H1 (cell line): ENCODE data around the gene RAN. TPM values are rescaled to one million over a fixed set of nuclear protein-coding genes. Genes with fewer than 3 reads are reported as not detected.

Experiments used
- CTCF ChIA-PET: fragments of 300-600 bp; sonication (Branson Sonifier 250); formaldehyde crosslinking; loops from one replicate; lab custom pipeline; 2021; ENCODE audit not compliant: partially characterized antibody; lab: Charles Lee
- POLR2A ChIA-PET: fragments of 300-600 bp; sonication (Branson Sonifier 250); formaldehyde crosslinking; loops from one replicate; lab custom pipeline; 2021; ENCODE audit warnings: inconsistent platforms; ENCODE audit not compliant: partially characterized antibody; lab: Charles Lee
- DNase-seq, 2 experiments: peaks; one replicate each; pipeline versions ENCODE4 v3.0.0 to v3.0.0-alpha.2; 2010 to 2022; ENCODE audit warnings: low spot score in 2 of 2, low read depth in 1 of 2, mixed read lengths in 1 of 2
- FAIRE-seq: peaks from 2 replicates; lab custom pipeline; 2011; peaks lifted over from hg19 to GRCh38; lab: Jason Lieb, UNC
- H2AFZ ChIP-seq: 2 replicates; pipeline ENCODE4 v1.8.1; 2012; ENCODE audit warnings: low read length, inconsistent platforms
- H2AK5ac ChIP-seq: 2 replicates; pipeline ENCODE4 v1.6.1; 2013; ENCODE audit warnings: low read depth, low read length
- H2BK120ac ChIP-seq: replicated peaks from 2 replicates; pipeline ENCODE3; 2013; ENCODE audit warnings: low read depth, low read length, inconsistent platforms
- H2BK12ac ChIP-seq: 2 replicates; pipeline ENCODE4 v1.6.1; 2013; ENCODE audit warnings: low read depth, low read length
- H2BK15ac ChIP-seq: 2 replicates; pipeline ENCODE4 v1.6.1; 2013; ENCODE audit warnings: low read length
- H2BK20ac ChIP-seq: 2 replicates; pipeline ENCODE4 v1.6.1; 2013; ENCODE audit warnings: low read length
- H2BK5ac ChIP-seq: 2 replicates; pipeline ENCODE4 v1.6.1; 2013; ENCODE audit warnings: low read depth, low read length
- H3K14ac ChIP-seq: 2 replicates; pipeline ENCODE4 v1.6.1; 2013; ENCODE audit warnings: inconsistent platforms; ENCODE audit not compliant: insufficient read length
- H3K18ac ChIP-seq: 2 replicates; pipeline ENCODE4 v1.6.1; 2013; ENCODE audit warnings: low read length; ENCODE audit errors: extremely low read depth
- H3K23ac ChIP-seq: 2 replicates; pipeline ENCODE4 v1.6.1; 2013; ENCODE audit warnings: inconsistent platforms; ENCODE audit not compliant: insufficient read length
- H3K23me2 ChIP-seq: 2 replicates; pipeline ENCODE4 v1.6.1; 2013; ENCODE audit warnings: low read depth, low read length
- H3K27ac ChIP-seq: 2 replicates; pipeline ENCODE4 v1.6.1; 2011; ENCODE audit warnings: low read depth, low read length, inconsistent platforms
- H3K27me3 ChIP-seq, 4 experiments: replicated peaks in 1 of 4; 1 replicate in 1 of 4; 2 replicates in 3 of 4; pipeline versions ENCODE4 v1.6.1 to v1.8.1; 2011 to 2013; ENCODE audit warnings: low read length in 3 of 4, mild to moderate bottlenecking in 3 of 4, inconsistent platforms in 2 of 4, mixed read lengths in 2 of 4, moderate library complexity in 1 of 4; ENCODE audit not compliant: control insufficient read depth in 3 of 4, insufficient read depth in 3 of 4; ENCODE audit errors: extremely low read depth in 1 of 4
- H3K36me3 ChIP-seq, 4 experiments: 2 replicates each; pipeline versions ENCODE4 v1.6.1 to v1.8.1; 2011 to 2013; ENCODE audit warnings: mild to moderate bottlenecking in 4 of 4, low read length in 3 of 4, moderate library complexity in 2 of 4, control low read depth in 1 of 4, inconsistent platforms in 1 of 4; ENCODE audit not compliant: insufficient read depth in 4 of 4, control insufficient read depth in 2 of 4
- H3K4ac ChIP-seq: replicated peaks from 2 replicates; pipeline ENCODE3; 2013; ENCODE audit warnings: low read length, low read depth, mixed read lengths, inconsistent platforms; ENCODE audit not compliant: insufficient read length
- H3K4me1 ChIP-seq, 4 experiments: replicated peaks in 1 of 4; 1 replicate in 1 of 4; 2 replicates in 3 of 4; pipeline versions ENCODE4 v1.6.1 to v1.8.1; 2011 to 2013; ENCODE audit warnings: low read length in 3 of 4, inconsistent platforms in 2 of 4, mixed read lengths in 1 of 4; ENCODE audit not compliant: insufficient read depth in 4 of 4, control insufficient read depth in 3 of 4
- H3K4me2 ChIP-seq, 2 experiments: 2 replicates each; pipeline versions ENCODE4 v1.6.1 to v1.8.1; 2011 to 2013; ENCODE audit warnings: low read depth in 2 of 2, low read length in 2 of 2, control low read depth in 1 of 2, inconsistent platforms in 1 of 2, mild to moderate bottlenecking in 1 of 2; ENCODE audit not compliant: insufficient read depth in 1 of 2
- H3K4me3 ChIP-seq, 4 experiments: fragments of 200-600, 300-600 bp in 1 of 4; sonication (generic), shearing (Covaris generic), sonication (Bioruptor Twin) in 1 of 4; 2 replicates each; pipeline versions ENCODE4 v1.5.1 to v1.8.1; 2011 to 2016; ENCODE audit warnings: low read length in 4 of 4, low read depth in 3 of 4, control low read depth in 2 of 4, inconsistent platforms in 2 of 4, mild to moderate bottlenecking in 2 of 4, mixed read lengths in 1 of 4, moderate library complexity in 1 of 4; ENCODE audit not compliant: insufficient read depth in 2 of 4; ENCODE audit errors: extremely low read depth in 1 of 4
- H3K56ac ChIP-seq: replicated peaks from 2 replicates; pipeline ENCODE3; 2013; ENCODE audit warnings: low read depth, mild to moderate bottlenecking, mixed read lengths, low read length, inconsistent platforms; ENCODE audit not compliant: insufficient read length
- H3K79me1 ChIP-seq: 2 replicates; pipeline ENCODE4 v1.6.1; 2013; ENCODE audit warnings: low read depth, low read length, control low read depth
- H3K79me2 ChIP-seq, 2 experiments: 2 replicates each; pipeline versions ENCODE4 v1.6.1 to v1.8.1; 2012 to 2013; ENCODE audit warnings: low read length in 2 of 2, mild to moderate bottlenecking in 2 of 2, inconsistent platforms in 1 of 2; ENCODE audit not compliant: insufficient read depth in 2 of 2, control insufficient read depth in 1 of 2
- H3K9ac ChIP-seq, 4 experiments: replicated peaks in 1 of 4; 1 replicate in 1 of 4; 2 replicates in 3 of 4; pipeline versions ENCODE4 v1.6.1 to v1.8.1; 2011 to 2013; ENCODE audit warnings: low read depth in 3 of 4, low read length in 3 of 4, control low read depth in 2 of 4, mild to moderate bottlenecking in 2 of 4, moderate library complexity in 2 of 4, inconsistent platforms in 1 of 4; ENCODE audit errors: extremely low read depth in 1 of 4
- H3K9me3 ChIP-seq, 2 experiments: 2 replicates each; pipeline versions ENCODE4 v1.6.1 to v1.8.1; 2012 to 2013; ENCODE audit warnings: mild to moderate bottlenecking in 2 of 2, moderate library complexity in 2 of 2, control low read depth in 1 of 2, inconsistent platforms in 1 of 2, low read depth in 1 of 2, low read length in 1 of 2, mixed read lengths in 1 of 2; ENCODE audit not compliant: insufficient read depth in 2 of 2
- H4K20me1 ChIP-seq, 2 experiments: replicated peaks in 1 of 2; 2 replicates each; pipeline versions ENCODE3 to v1.8.1; 2011 to 2013; ENCODE audit warnings: inconsistent platforms in 2 of 2, low read length in 2 of 2, mild to moderate bottlenecking in 1 of 2; ENCODE audit not compliant: insufficient read depth in 2 of 2, control insufficient read depth in 1 of 2
- H4K5ac ChIP-seq: 2 replicates; pipeline ENCODE4 v1.6.1; 2013; ENCODE audit warnings: low read length, low read depth, mixed read lengths, inconsistent platforms; ENCODE audit not compliant: insufficient read length
- H4K8ac ChIP-seq: 2 replicates; pipeline ENCODE4 v1.8.0; 2013; ENCODE audit warnings: mild to moderate bottlenecking, moderate library complexity, low read length, inconsistent platforms; ENCODE audit not compliant: insufficient read depth; ENCODE audit errors: extremely low read depth
- H4K91ac ChIP-seq: replicated peaks from 2 replicates; pipeline ENCODE3; 2013; ENCODE audit warnings: low read length, mixed read lengths, inconsistent platforms; ENCODE audit not compliant: insufficient read length
- POLR2AphosphoS5 ChIP-seq: IDR thresholded peaks from 2 replicates; pipeline ENCODE4 v1.6.1; 2011; ENCODE audit warnings: low read depth, low read length
- TEAD4 ChIP-seq: IDR thresholded peaks from 2 replicates; pipeline ENCODE4 v1.6.1; 2012; ENCODE audit warnings: low read depth, low read length, inconsistent platforms, mixed read lengths
- WGBS, 2 experiments: shearing (Covaris generic) in 1 of 2; methylation state at CpG; one replicate each; pipeline versions ENCODE4 v1.1.6 to v1.1.7; 2013 to 2015; ENCODE audit warnings: low lambda C conversion rate in 2 of 2, mixed read lengths in 2 of 2, inconsistent platforms in 1 of 2, low coverage in 1 of 2, missing lambda C conversion rate in 1 of 2; ENCODE audit not compliant: insufficient replicate concordance in 2 of 2, insufficient coverage in 1 of 2, insufficient read length in 1 of 2; ENCODE audit errors: extremely low coverage in 1 of 2, missing lambda C conversion rate in 1 of 2; 5-methylcytosine and 5-hydroxymethylcytosine counted together
- polyA plus RNA-seq, 7 experiments: library from polyadenylated mRNA; depleted of rRNA in 3 of 7; stranded (reverse) in 5 of 7; unstranded in 2 of 7; fragments of >200 nt in 5 of 7; fragments of 200-250 nt in 2 of 7; gene quantifications; 1 replicate in 5 of 7; 2 replicates in 1 of 7; 4 replicates in 1 of 7; pipeline versions ENCODE4 v1.2.1 to v1.2.3, GENCODE V29; 2011 to 2013; ENCODE audit warnings: missing spikeins in 2 of 7, mixed read lengths in 2 of 7
- total RNA-seq: library from RNA; stranded (reverse); fragmentation: NEBNext Ultra II Directional; extraction: Animal tissue kit (Norgen Biotek cat#: 25700); gene quantifications from 2 replicates; pipeline ENCODE4 v1.2.1, GENCODE V29; 2021

Gene RAN
- total and polyA plus RNA-seq, 2 of the 8 experiments (the other 6 are each of a cell fraction or from before 2014, with no cell fraction given) = 2,064 to 2,203 TPM

GRCh38 chr12:130875193-130875592 is 3.3 kb downstream of the RAN start:
- H3K56ac ChIP-seq = no peak overlapping the region
- H3K4me1 ChIP-seq = peaks cover 0 to 5% (median 3%) of the 10 kb centered on the region in 4 experiments; a peak in 4 of 7 replicates
- no peak overlapping the region for H3K4ac ChIP-seq
- no peaks in the 10 kb centered on the region for H3K27me3 ChIP-seq
- TF ChIP-seq POLR2AphosphoS5 = peak; percentile 66; the same call in 1 of the 2 replicates
- no peak for TF ChIP-seq TEAD4
- POLR2A ChIA-PET = interaction anchor here (0.6 to 8.9 kb wide), 19 partner anchors 9 to 418 kb away, joined by 3 to 86 read pairs (median 6); partner anchors contain the start of genes ADGRD1 and STX2
- no peaks in the 10 kb centered on the region for H3K79me1 ChIP-seq
- H3K4me2 ChIP-seq = no peak overlapping the region; a peak in 1 of 4 replicates
- H3K9me3 ChIP-seq = no peaks in the 10 kb centered on the region
- no peak for DNase-seq
- no peak overlapping the region for H3K27ac ChIP-seq
- H3K4me3 ChIP-seq = no peak overlapping the region
- no peak overlapping the region for H3K9ac ChIP-seq
- WGBS, 2 experiments = 96% methylated on average over 5 of the region's 5 CpGs; no CpG with 5 or more reads in 1 of the 2 experiments
- no peak overlapping the region for H4K91ac ChIP-seq
- no peak overlapping the region for H2BK120ac ChIP-seq
- no peak for FAIRE-seq
- CTCF ChIA-PET = no interaction called here
- peaks cover 27 to 53% (median 42%) of the 10 kb centered on the region in 4 experiments for H3K36me3 ChIP-seq
- H3K14ac ChIP-seq = no peak overlapping the region
- H3K18ac ChIP-seq = no peak overlapping the region
- no peak overlapping the region for H2BK12ac ChIP-seq
- no peak overlapping the region for H4K8ac ChIP-seq
- peaks cover 6 to 30% of the 10 kb centered on the region in 2 experiments for H3K79me2 ChIP-seq
- H3K23ac ChIP-seq = no peak overlapping the region
- no peak overlapping the region for H2BK20ac ChIP-seq
- peaks cover 4% of the 10 kb centered on the region for H3K23me2 ChIP-seq
- no peak overlapping the region for H2AFZ ChIP-seq
- H2BK15ac ChIP-seq = no peak overlapping the region
- H2AK5ac ChIP-seq = no peak overlapping the region
- no peak overlapping the region for H4K5ac ChIP-seq
- peaks cover 7 to 9% of the 10 kb centered on the region in 2 experiments for H4K20me1 ChIP-seq
- no peak overlapping the region for H2BK5ac ChIP-seq
